A549 treated with ZK216348 at 1 μM for 4 hours (cell line): Measurements from ENCODE around the gene STEAP4. TPM values are rescaled to one million over a fixed set of nuclear protein-coding genes. Genes with fewer than 3 reads are reported as not detected.

Source experiments
- total RNA-seq: library from RNA; stranded (reverse); fragments of 200-300 nt; extraction: Qiagen RNA extraction; gene quantifications from 5 replicates; pipeline ENCODE4 v1.2.3, GENCODE V29; 2022; ENCODE audit warnings: low read depth

Gene STEAP4
- total RNA-seq = not detected in 5 replicates

GRCh38 chr7:88306590-88307048 lies at the start of gene STEAP4:
Gene STEAP4 (minus strand): TSS chr7:88306894. CDS start chr7:88284269, 22,625 bp downstream.

Other genes with a start within 250 kb of the STEAP4 start
- 123 to 142 TPM (median 137 TPM) in 5 replicates for gene SRI, start 86.9 kb downstream of the STEAP4 start, total RNA-seq